HG03060 (cell line): Measurements from ENCODE around the gene VAV2.
"Not testable (repeated sequence)": the region's sequence is repeated elsewhere in the genome, so short reads cannot be mapped to it uniquely, and the experiment has no call there.

Source experiments
- ATAC-seq: cut with Tn5 transposase; IDR thresholded peaks from one replicate; pipeline ENCODE4 v1.9.1; 2021; ENCODE audit warnings: low read depth, moderate number of reproducible peaks; ENCODE audit not compliant: unreplicated experiment

VAV2 gene

DNA sequence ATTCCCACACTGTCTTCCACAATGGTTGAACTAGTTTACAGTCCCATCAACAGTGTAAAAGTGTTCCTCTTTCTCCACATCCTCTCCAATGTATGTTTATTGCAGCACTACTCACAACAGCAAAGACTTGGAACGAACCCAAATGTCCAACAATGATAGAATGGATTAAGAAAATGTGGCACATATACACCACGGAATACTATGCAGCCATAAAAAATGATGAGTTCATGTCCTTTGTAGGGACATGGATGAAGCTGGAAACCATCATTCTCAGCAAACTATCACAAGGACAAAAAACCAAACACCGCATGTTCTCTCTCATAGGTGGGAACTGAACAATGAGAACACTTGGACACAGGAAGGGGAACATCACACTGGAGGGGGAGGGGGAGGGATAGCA is 225.9 kb downstream of the VAV2 start:
- ATAC-seq: not testable (repeated sequence)

DNA sequence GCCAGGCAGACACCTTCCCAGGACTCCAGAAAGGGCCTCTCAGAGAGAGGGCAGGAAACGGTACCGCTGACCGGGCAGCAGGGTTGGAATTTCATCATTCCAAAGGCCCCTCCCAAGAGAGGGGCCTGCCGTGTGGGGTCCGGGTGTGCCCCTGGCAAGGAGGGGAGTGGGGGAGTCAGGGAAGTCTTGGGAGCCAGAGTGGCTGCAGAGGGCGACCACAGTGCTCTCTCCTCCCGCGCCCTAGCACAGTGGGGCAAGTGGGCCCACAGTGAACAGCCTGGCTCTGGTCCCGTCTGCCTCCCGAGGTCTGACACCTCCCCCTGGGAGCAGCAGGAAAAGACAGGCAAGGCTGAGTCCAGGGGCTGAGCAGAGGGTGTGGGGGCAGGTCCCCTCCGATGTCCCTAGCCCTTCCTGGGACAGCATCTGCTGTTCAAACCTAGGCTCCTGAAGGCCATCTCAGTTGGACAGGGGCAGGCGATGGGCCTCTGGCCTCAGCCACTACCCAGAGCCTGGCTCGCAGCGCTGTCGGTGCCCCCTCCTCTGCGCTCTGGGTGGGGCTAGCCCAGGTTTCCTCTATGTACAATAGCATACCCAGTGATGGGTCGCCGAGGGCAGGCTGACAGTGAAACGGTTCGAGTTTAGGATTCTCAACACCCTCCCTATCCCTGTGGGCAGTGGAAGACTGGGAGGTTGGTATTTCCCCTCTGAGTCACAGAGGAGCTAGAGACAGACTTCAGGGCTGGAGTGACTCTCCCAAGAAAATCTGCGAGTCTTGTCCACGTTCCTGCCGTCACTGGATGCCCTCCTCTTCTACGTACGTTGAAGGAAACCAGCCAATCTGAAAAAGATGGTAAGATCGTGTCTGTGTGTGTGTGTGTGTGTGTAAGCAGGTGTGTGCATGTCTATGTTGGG is 228.6 kb downstream of the VAV2 start:
- ATAC-seq: no peak

DNA sequence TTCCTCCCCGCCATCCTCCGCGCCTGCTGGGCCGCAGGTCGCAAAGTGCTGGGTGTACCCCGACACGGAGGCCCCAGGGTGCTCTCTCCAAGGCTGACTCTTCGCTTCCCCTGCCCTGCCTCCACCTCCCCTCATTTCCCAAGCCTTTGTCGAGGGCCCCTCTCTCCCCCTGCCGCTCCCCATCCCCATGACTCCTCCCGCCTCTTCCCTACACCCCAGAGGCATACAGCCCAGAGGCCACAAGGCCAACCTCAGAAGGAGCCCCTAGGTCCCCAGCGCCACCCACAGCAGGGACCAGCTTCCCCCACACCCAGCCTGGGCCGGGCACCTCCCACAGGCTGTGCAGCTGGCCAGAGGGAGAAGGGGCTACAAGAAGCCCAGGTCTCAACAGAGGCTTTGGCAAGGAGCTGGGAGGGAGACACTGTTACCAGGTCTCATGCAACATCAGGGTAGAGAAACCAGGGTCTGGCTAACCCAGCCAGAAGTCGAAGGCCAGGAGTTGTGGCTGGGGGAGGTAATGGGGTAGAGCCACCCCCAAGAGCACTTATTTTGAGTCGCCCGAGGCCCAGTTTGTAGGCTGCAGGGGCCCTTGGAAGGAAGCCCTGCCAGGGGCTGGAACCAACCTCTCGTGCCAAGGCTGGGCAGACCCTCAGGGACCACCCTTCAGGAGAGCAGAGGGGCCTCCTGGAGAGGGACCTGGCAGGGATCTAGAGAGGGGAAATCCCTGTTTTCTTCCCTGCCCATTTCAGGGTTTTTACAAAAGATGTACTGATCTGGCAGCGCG is 229.4 kb downstream of the VAV2 start:
- ATAC-seq: no peak

DNA sequence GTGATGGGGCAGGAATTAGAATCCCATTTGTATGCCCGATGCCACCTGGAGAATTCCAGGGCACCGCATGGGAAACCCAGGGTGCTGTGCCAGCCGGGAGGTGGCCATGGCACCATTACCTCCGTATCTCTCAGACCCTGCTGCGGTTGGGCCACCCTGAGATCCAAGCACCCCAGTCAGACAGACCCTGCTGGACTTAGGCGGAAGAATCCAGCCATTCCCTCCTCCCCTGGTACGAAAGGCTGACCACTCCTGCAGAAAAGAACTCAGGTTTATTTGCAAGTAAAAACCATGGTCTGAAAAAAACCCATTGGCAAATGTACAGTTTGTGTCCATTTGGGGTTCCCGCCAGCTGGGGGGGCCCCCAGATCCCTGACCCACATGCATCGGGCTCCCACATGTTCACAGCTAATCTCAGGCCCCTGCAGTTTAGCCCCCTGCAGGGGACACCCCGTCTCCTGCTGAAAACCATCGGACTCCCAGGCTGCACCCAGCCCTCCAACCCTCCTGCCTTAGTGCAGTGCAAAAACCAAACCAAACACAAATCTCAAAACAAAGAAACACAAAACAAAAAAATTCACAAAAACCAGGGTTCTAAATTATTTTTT is 230.4 kb downstream of the VAV2 start:
- no peak for ATAC-seq

DNA sequence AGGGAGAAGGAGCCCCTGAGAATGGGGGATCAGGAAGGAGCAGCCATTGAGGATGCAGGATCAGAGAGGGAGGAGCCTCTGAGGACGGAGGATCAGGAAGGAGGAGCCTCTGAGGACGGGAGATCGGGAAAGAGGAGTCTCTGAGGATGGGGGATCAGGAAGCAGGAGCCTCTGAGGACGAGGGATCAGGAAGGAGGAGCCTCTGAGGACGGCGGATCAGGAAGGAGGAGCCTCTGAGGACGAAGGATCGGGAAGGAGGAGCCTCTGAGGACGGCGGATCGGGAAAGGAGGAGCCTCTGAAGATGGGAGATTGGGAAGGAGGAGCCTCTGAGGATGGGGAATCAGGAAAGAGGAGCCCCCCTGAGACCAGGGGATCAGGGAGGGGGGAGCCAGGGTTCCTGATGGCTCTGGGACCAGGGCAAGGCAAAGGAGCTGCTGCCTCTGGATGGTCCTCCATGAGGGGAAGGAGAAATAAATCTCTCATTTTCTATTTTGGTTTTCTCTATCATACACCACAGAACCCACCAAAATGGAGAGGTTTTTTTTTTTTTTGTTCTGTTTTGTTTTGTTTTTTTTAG is 231.3 kb downstream of the VAV2 start:
- no peak for ATAC-seq

DNA sequence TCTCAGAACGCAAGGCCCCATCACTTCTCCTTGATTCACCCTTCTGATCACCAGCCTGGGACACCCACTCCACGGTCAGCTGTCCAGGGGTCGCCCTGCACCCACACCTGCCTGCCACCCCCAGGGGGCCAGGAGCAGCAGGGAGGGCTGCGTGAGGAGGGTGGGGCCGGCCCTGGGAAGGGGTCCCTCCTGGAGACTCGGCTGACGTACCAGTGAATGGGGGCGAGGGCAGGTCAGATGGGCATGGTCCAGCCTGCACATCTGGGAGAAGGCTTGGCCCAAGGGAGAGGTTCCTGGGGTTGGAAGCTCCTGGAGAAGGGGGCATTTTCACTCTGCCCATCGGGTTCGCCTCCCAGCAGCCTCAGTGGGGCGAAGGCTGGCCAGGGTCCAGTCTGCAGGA is 232.2 kb downstream of the VAV2 start:
- no peak for ATAC-seq

DNA sequence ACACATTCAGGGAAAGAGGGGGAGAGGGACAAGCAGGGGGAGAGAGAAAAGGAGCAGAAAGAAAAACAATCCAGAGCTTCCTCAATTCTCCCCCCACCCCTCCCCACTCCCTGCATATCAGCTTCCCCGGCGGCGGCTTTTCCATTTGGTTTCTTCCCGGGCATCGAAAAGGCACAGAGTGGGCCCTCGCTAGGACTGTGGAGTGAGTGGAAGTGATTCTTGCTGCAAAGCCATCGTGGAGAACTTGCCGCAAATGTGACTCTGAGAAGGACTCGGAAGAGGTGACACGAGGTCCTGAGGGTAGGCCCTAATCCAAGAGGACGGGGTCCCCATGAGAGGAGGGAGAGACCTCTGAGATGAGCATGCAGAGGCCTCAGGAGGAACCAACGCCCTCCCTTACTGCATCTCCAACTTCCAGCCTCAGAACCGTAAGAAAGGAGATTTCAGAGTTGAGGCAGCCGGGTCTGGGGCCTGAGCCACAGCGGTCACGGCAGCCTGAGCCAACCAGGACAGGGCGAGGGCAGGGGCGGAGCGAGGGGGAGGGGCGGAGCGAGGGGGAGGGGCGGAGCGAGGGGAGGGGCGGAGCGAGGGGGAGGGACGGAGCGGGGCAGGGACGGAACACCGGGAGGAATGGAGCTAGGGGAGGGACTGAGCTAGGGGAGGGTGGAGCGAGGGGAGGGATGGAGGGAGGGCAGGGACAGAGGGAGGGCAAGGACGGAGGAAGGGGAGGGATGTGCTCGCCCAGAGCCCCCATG is 232.8 kb downstream of the VAV2 start:
- ATAC-seq: no peak

DNA sequence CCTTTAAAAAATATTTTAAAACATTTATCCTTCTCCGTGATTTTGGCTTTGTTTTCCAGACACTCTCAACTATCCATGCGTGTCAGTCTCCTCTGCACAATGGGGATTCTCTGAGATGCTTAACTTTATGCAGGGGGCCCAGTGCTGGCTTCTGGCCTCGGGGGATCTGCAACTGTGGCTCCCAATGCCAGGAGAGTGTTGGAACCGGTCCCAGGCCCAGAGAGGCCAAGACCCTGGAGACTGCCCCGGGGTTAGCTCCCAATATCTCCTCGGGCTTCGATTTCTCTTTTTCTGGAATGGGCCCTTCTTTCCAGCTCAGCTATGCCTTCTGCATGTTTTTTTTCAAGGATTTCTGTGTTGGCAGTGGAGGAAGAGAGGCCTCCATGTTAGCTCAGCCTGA is 233.9 kb downstream of the VAV2 start:
- ATAC-seq: no peak

DNA sequence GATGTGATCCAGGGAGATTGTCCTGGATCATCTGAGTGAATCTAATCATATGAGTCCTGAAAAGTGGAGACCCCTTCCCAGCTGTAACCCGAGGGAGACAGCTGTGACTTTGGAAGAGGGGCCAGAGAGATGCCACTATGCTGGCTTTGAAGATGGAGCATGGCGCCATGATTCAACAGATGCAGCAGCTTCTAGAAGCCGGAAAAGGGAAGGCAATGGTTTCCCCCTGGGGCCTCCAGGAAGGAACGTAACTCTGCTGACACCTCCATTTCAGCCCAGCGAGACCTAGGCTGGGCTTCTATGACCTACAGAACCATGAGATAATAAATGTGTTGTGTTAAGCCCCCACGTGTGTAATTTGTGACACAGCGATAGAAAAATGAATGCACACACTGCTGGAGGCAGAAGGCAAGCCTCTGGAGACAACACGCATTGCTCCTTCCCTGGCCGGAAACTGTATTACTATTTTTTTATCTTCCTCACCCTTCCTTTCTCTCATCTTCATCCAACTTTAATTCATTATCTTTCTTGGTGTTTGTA is 237.4 kb downstream of the VAV2 start:
- ATAC-seq: no peak

DNA sequence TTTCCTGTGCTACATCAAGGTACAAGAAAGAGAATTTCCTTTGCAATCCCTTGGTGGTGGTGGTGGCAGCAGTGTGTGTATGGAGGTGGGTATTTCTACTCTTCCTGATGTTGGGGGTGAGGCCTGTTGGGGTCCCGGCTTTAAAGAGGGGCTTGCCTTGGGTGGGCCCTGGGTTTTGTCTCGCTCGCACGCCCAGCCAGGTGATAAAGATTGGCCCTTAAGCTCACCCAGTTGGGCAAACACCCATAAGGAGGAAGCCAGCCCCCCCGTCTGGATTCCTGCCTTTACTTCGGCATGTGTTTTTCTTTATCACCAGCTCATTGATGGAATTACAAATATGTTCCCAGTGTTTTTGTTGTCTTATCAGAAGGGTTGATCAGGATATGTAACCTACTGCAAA is 237.9 kb downstream of the VAV2 start:
- no peak for ATAC-seq

DNA sequence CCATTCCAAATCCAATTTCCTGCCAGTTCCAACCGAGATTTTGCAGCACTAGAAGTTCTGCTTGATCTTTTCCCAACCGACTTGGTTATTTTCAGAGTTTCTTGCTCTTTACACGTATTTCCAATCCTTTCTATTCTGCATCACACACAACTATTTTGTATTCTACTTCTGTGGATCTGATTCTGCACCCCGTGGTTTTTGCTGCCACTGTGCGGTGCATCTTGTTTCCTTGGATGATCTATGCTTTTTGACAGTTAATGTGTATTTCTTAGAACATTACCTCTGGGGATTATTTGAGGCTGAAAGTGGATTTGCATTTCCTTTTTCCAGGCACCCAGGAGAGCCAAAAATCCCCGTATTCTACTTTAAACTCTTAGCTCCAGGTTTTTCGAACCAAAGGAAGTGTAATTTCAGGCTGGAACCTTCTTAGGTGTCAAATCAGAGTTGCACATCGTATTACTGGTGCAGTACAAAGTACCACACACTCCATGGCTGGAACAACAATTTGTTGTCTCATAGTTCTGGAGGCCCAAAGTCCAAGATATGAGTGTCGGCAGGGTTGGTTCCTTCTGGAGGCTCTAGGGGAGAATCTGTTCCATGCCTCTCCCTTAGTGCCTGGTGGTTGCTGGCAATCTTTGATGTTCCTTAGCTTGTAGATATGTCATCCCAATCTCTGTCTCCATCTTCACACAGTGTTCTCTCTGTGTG is 239.2 kb downstream of the VAV2 start:
- ATAC-seq: no peak

DNA sequence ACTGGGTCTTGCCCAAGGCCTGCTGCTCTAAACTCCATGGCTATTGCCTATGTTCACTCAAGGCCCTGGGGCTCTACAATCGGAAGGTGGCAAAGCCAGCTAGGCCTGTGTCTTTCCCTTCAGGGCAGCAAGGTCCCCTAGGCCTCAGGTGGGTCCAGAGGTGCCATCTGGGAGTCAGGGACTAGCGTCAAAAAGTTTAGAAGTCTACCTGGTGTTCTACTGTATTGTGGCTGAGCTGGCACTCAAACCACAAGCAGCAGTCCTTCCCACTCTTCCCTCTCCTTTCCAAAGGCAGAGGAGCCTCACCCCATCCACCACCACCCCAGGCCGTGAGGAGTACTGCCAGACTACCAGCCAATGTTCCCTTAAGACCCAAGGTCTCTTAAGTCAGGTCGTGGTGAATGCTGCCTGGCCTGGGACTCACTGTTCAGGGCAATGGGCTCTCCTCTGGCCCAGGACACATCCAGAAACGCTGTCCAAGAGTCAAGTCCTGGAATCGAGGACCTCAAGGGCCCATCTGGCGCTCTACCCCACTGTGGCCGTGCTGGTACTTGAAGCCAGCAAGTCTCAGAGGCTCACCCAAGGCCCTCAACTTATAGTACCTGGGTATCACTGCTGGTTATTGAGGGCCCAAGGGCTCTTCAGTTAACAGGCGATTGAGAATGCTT is 241.0 kb downstream of the VAV2 start:
- ATAC-seq: no peak

DNA sequence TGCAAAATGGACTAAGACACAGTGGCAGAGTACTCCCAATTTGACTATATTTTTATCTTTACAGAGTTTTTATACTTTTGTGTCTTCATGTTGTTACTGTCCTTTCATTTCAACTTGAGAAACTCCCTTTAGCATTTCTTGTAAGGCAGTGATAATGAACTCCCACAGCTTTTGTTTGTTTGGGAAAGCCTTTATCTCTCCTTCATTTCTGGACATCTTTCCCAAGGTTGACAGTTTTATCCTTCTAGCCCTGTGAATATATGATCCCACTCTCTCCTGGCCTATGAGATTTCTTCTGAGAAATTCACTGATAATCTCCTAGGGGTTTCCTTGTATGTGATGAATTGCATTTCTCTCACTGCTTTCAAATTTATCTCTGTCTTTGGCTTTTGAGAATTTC is 244.8 kb downstream of the VAV2 start:
- ATAC-seq: no peak

DNA sequence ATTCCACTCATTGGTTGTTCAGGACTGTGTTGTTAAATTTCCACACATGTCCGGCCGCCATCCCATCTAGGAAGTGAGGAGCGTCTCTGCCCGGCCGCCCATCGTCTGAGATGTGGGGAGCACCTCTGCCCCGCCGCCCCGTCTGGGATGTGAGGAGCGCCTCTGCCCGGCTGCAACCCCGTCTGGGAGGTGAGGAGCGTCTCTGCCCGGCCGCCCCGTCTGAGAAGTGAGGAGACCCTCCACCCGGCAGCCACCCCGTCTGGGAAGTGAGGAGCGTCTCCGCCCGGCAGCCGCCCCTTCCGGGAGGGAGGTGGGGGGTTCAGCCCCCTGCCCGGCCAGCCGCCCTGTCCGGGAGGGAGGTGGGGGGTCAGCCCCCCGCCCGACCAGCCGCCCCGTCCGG is 247.6 kb downstream of the VAV2 start:
- not testable (repeated sequence) for ATAC-seq

DNA sequence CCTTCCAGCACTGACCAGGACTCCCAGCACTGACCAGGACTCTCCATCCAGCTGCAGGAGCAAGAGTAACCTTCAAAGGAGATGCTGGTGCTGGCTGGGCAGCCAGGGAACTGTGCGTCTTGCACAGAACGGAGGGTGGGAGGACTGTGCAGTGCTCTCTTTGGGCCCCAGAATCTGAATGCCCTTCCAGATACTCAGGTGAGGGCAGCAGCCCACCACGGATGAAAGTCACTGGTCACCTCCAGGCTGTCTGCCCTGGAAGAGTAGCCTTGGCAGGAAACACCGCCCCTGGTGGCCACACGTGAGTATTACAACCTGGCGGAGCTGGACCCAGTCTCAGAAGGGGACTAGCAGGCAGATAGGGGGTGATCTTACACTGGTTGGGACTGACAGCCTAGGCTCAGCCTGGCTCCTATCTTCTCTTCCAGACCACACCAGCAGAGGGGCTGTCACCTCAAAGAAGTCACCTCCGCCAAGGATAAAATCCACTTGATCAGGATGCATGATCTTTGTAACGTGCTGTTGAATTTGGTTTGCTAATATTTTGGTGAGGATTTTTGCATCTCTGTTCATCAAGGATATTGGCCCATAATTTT is 249.2 kb downstream of the VAV2 start:
- ATAC-seq: peak; percentile 75

DNA sequence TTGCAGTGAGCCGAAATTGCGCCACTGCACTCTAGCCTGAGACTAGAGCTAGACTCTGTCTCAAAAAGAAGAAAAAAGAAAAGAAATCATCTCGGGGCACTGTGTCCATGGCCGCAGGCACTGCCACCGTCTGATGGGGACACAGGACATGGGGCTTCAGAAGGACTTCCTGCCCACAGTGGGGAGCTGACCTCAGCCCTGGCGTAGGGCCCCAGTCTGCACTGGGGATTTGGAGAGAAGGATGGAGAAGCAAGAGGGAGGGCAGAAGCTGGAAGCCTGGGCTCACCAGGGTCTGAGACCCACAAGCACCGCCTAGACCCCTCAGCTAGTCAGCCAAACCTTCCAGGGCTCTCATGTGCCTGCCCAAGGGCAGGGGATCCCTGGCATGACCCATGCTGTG is 249.9 kb downstream of the VAV2 start:
- ATAC-seq: no peak

DNA sequence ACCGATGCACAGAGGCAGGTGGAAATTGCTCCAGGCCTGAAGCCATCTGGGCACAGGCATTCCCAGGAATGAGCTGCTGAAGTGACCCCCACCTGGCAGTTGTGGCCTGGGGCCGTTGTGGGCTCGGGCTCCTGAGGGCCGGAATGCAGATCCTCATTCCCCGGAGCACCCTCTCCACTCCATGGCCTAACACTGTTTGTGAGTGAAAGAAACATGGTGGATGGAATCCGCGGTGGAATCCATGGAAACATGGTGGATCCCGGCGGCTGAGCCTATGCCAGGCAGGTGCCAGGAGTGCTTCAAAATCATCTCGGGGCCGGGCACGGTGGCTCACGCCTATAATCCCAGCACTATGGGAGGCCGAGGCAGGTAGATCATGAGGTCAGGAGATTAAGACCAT is 250.4 kb downstream of the VAV2 start:
- ATAC-seq: no peak

DNA sequence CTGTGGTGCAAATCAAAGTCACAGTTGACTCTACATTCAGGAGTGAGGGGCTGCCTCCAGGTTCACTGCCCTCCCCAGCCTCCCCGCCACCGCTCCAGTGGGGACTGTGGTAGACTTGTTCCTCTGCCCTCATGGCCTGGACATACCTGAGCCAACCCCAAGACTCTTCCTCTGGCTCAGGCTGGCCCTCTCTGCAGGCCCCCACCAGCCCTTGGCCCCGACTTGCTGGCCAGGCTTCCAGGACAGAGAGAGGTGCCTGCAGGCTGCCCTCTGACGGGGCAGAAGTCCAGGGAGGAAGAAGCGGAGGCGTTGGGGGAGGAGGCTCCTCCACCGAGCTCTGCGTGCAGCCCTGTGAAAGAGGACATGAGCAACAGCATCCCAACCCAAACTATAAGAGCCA is 251.2 kb downstream of the VAV2 start:
- ATAC-seq: no peak
